Caco-2 (cell line): Measurements from ENCODE around the gene LOXL3. TPM values are rescaled to one million over a fixed set of nuclear protein-coding genes. Genes with fewer than 3 reads are reported as not detected.
"Not testable (repeated sequence)": the region's sequence is repeated elsewhere in the genome, so short reads cannot be mapped to it uniquely, and the experiment has no call there.

Experiments used
- BruUV-seq: library from RNA; stranded (reverse); fragments of 400-500 nt; replicated peaks from 2 replicates; lab custom pipeline; 2021; lab: Mats Ljungman, UMichigan
- CTCF ChIA-PET: fragments of 300-600 bp; sonication (Branson Sonifier 250); formaldehyde crosslinking; loops from one replicate; lab custom pipeline; 2022; ENCODE audit warnings: antibody characterized with exemption; lab: Charles Lee
- POLR2A ChIA-PET: fragments of 300-600 bp; sonication (Branson Sonifier 250); formaldehyde crosslinking; loops from one replicate; lab custom pipeline; 2022; ENCODE audit warnings: antibody characterized with exemption; lab: Charles Lee
- DNase-seq, 2 experiments: peaks; one replicate each; pipeline versions ENCODE4 v3.0.0 to v3.0.0-alpha.2; 2020 to 2022
- H3K27me3 ChIP-seq: replicated peaks from 2 replicates; pipeline ENCODE4 v1.6.0; 2011; ENCODE audit warnings: low read length; ENCODE audit not compliant: control insufficient read depth, insufficient read depth
- H3K36me3 ChIP-seq: 2 replicates; pipeline ENCODE4 v1.5.1; 2011; ENCODE audit warnings: low read length; ENCODE audit not compliant: control insufficient read depth, insufficient read depth
- H3K4me1 ChIP-seq: fragments of 250-450 bp; sonication (Bioruptor Pico); 2 replicates; pipeline ENCODE4 v1.5.1; 2020; ENCODE audit warnings: mild to moderate bottlenecking
- H3K4me3 ChIP-seq: 2 replicates; pipeline ENCODE4 v1.5.1; 2011; ENCODE audit warnings: low read depth, mild to moderate bottlenecking, control low read depth, low read length
- H3K9me3 ChIP-seq: fragments of 250-450 bp; sonication (Bioruptor Pico); 2 replicates; pipeline ENCODE4 v1.5.1; 2020; ENCODE audit warnings: mild to moderate bottlenecking, moderate library complexity
- H3K27ac Mint-ChIP-seq: one replicate; pipeline ENCODE4 v1.8.0; 2022; ENCODE audit warnings: mixed read lengths; ENCODE audit not compliant: unreplicated experiment
- H3K27me3 Mint-ChIP-seq: one replicate; pipeline ENCODE4 v1.8.0; 2022; ENCODE audit warnings: mixed read lengths; ENCODE audit not compliant: insufficient read depth, unreplicated experiment
- H3K36me3 Mint-ChIP-seq: one replicate; pipeline ENCODE4 v1.8.0; 2022; ENCODE audit warnings: mild to moderate bottlenecking, mixed read lengths; ENCODE audit not compliant: insufficient read depth, unreplicated experiment
- H3K4me1 Mint-ChIP-seq: one replicate; pipeline ENCODE4 v1.8.0; 2022; ENCODE audit warnings: low read depth, mixed read lengths; ENCODE audit not compliant: unreplicated experiment
- H3K4me3 Mint-ChIP-seq: one replicate; pipeline ENCODE4 v1.8.0; 2022; ENCODE audit warnings: mild to moderate bottlenecking, moderate library complexity, mixed read lengths; ENCODE audit not compliant: unreplicated experiment
- H3K9me3 Mint-ChIP-seq: one replicate; pipeline ENCODE4 v1.8.0; 2022; ENCODE audit warnings: mixed read lengths; ENCODE audit not compliant: unreplicated experiment
- intact Hi-C: fragments of 100-400 bp; cut with micrococcal nuclease; formaldehyde crosslinking; loops from one replicate; pipeline ENCODE4 v1.10.0; 2022; ENCODE audit not compliant: unreplicated experiment
- total RNA-seq: library from RNA; stranded (reverse); gene quantifications from 2 replicates; pipeline ENCODE4 v1.2.3, GENCODE V29; 2022
- TF ChIP-seq, protein P1 (sequence below), 2 experiments: fragments of 200-600 bp in 1 of 2; IDR thresholded peaks; 1 replicate in 1 of 2; 2 replicates in 1 of 2; pipeline versions ENCODE4 v1.5.1 to v1.8.0; 2011 to 2022; ENCODE audit warnings: antibody characterized with exemption in 1 of 2, control low read depth in 1 of 2, inconsistent platforms in 1 of 2, low read depth in 1 of 2, low read length in 1 of 2, mild to moderate bottlenecking in 1 of 2, moderate library complexity in 1 of 2; ENCODE audit not compliant: insufficient read depth in 1 of 2, severe bottlenecking in 1 of 2, unreplicated experiment in 1 of 2

The LOXL3 gene
- total RNA-seq, 1 experiment from 2014 or later, result 13.8 TPM

- intact Hi-C loops, result no loop called here
- CTCF ChIA-PET, result no interaction called here
Observed at GRCh38 chr2:74566076-74566753, 12.5 kb upstream of the LOXL3 start.

DNA sequence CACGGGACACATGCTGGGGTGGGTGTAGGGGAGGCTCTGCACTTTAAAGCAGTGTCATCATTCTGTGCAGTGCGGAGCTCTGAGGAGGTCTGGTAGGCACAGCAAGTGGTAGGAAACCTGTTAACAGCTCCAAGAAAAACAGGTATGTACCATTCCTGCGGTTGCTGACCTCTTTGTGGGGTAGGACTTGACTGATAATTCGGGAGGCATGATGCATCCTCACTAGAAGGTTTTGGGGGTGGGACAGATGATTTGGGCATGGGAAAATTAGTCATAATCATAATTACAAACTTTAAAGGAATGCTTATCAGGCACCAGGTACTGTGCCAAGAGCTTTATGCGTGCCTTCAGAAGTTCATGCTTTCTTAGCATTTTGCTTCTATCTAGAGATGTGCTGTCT is 10.5 kb upstream of the LOXL3 start:
- H3K27ac Mint-ChIP-seq, result no peak overlapping the region
- no TSS peak for BruUV-seq
- H3K9me3 Mint-ChIP-seq, result no peaks in the 10 kb centered on the region
- TF ChIP-seq, protein P1, sequence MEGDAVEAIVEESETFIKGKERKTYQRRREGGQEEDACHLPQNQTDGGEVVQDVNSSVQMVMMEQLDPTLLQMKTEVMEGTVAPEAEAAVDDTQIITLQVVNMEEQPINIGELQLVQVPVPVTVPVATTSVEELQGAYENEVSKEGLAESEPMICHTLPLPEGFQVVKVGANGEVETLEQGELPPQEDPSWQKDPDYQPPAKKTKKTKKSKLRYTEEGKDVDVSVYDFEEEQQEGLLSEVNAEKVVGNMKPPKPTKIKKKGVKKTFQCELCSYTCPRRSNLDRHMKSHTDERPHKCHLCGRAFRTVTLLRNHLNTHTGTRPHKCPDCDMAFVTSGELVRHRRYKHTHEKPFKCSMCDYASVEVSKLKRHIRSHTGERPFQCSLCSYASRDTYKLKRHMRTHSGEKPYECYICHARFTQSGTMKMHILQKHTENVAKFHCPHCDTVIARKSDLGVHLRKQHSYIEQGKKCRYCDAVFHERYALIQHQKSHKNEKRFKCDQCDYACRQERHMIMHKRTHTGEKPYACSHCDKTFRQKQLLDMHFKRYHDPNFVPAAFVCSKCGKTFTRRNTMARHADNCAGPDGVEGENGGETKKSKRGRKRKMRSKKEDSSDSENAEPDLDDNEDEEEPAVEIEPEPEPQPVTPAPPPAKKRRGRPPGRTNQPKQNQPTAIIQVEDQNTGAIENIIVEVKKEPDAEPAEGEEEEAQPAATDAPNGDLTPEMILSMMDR (IDR thresholded peaks at IDR 0.05; ENCODE audit: insufficient read depth in 1 of 2, low read depth in 1 of 2, low read length in 1 of 2, severe bottlenecking in 1 of 2, unreplicated experiment in 1 of 2), result no peak
- peaks cover 24% of the 10 kb centered on the region for H3K27me3 Mint-ChIP-seq
- no peaks in the 10 kb centered on the region; the same call in 1 of the 2 replicates for H3K27me3 ChIP-seq
- no peak overlapping the region for H3K4me3 ChIP-seq
- H3K36me3 ChIP-seq, result no peaks in the 10 kb centered on the region
- no peak for DNase-seq
- H3K4me3 Mint-ChIP-seq, result no peak overlapping the region
- peaks cover 6% of the 10 kb centered on the region for H3K4me1 Mint-ChIP-seq
- ChIA-PET POLR2A (no interaction called here), CTCF (no interaction called here)
- intact Hi-C loops, result no loop called here
- H3K4me1 ChIP-seq, result no peaks in the 10 kb centered on the region
- no peaks in the 10 kb centered on the region for H3K36me3 Mint-ChIP-seq
- no peaks in the 10 kb centered on the region for H3K9me3 ChIP-seq

More at GRCh38 chr2:74566076-74566753, 12.5 kb upstream of the LOXL3 start:
- BruUV-seq, result no TSS peak
- Mint-ChIP-seq H3K27me3 (peaks cover 24% of the 10 kb centered on the region), H3K4me1 (no peaks in the 10 kb centered on the region), H3K27ac (no peak overlapping the region), H3K9me3 (no peaks in the 10 kb centered on the region), H3K36me3 (no peaks in the 10 kb centered on the region), H3K4me3 (no peak overlapping the region)
- DNase-seq, result no peak
- Histone ChIP-seq H3K27me3 (no peaks in the 10 kb centered on the region), H3K9me3 (no peaks in the 10 kb centered on the region), H3K36me3 (no peaks in the 10 kb centered on the region), H3K4me3 (no peak overlapping the region), H3K4me1 (no peaks in the 10 kb centered on the region)
- POLR2A ChIA-PET, result interaction anchor here (0.6 kb wide), 1 partner anchor 22 kb away, joined by 3 read pairs; no protein-coding TSS in a partner anchor
- TF ChIP-seq, protein P1 (IDR thresholded peaks at IDR 0.05; ENCODE audit: insufficient read depth in 1 of 2, low read depth in 1 of 2, low read length in 1 of 2, severe bottlenecking in 1 of 2, unreplicated experiment in 1 of 2), result no peak

DNA sequence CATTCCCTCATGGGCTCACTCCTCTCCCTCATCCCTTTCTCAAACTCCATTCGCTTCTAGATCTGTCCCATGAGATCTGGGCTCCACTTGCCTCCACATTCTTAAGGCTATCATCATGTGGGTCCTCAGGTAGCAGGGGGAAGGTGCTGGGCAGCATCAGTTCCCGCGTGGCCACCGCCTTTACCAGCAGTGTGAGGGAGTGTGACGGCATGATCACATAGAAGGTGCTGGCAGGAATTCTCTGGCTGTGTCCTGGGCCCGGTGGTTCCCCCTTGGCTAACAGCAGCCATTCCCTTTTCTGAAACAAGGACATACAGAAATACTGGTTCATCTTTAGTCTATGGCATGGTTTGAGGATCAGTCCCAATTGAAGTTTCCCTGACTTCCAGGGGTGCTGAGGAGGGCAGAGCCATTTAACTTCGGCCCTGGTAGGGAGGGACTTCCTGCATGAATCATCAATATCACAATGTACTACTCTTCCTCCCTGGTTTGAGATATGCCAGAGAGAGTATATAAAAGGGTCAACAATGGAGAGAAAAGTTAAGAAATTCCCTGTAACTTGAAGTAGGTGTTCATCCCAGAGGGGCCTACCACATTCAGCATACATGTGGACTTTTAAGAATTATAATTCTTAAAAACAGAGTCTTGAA is 8.5 kb upstream of the LOXL3 start:
- TF ChIP-seq, protein P1 (IDR thresholded peaks at IDR 0.05; ENCODE audit: insufficient read depth in 1 of 2, low read depth in 1 of 2, low read length in 1 of 2, severe bottlenecking in 1 of 2, unreplicated experiment in 1 of 2), result no peak
- H3K36me3 Mint-ChIP-seq, result no peaks in the 10 kb centered on the region
- Histone ChIP-seq H3K4me1 (peaks cover 16% of the 10 kb centered on the region), H3K27me3 (no peaks in the 10 kb centered on the region; the same call in 1 of the 2 replicates), H3K36me3 (no peaks in the 10 kb centered on the region), H3K9me3 (no peaks in the 10 kb centered on the region), H3K4me3 (no peak overlapping the region)
- H3K27ac Mint-ChIP-seq, result no peak overlapping the region
- intact Hi-C loops, result no loop called here
- BruUV-seq, result no TSS peak
- DNase-seq, result no peak
- POLR2A ChIA-PET, result no interaction called here
- CTCF ChIA-PET, result no interaction called here
- H3K27me3 Mint-ChIP-seq, result peaks cover 15% of the 10 kb centered on the region
- peaks cover 15% of the 10 kb centered on the region for H3K4me1 Mint-ChIP-seq
- H3K4me3 Mint-ChIP-seq, result no peak overlapping the region
- no peaks in the 10 kb centered on the region for H3K9me3 Mint-ChIP-seq

- peaks cover 16% of the 10 kb centered on the region for H3K4me1 ChIP-seq
- Mint-ChIP-seq H3K27me3 (peaks cover 13% of the 10 kb centered on the region), H3K4me1 (peaks cover 15% of the 10 kb centered on the region)
- DNase-seq, POLR2A ChIA-PET, CTCF ChIA-PET, H3K4me3 ChIP-seq, H3K9me3 Mint-ChIP-seq, H3K27me3 ChIP-seq, H3K9me3 ChIP-seq, H3K4me3 Mint-ChIP-seq, BruUV-seq, H3K36me3 Mint-ChIP-seq, intact Hi-C loops, H3K27ac Mint-ChIP-seq, H3K36me3 ChIP-seq: not testable (repeated sequence)
Observed at GRCh38 chr2:74561022-74561421, 7.3 kb upstream of the LOXL3 start.
